Sigmoid colon (tissue), 4 donors: ENCODE data around the gene CRISPLD2.

Experiments used
- POLR2AphosphoS5 ChIP-seq, 4 donors: sonication (generic); formaldehyde crosslinking; IDR thresholded peaks; one replicate each; pipeline ENCODE4 v1.6.1; 2017; ENCODE audit warnings: antibody characterized with exemption in 4 of 4
- TF ChIP-seq, protein P1 (sequence below), 4 experiments: fragments of 450-650 bp in 3 of 4; fragments of 200-600 bp in 1 of 4; IDR thresholded peaks; one replicate each; pipeline ENCODE4 v1.5.1; 2016 to 2019; ENCODE audit warnings: antibody characterized with exemption in 4 of 4, mild to moderate bottlenecking in 3 of 4, moderate library complexity in 2 of 4

GRCh38 chr16:84933774-84934631 lies 114.2 kb downstream of the CRISPLD2 start:
- TF ChIP-seq, protein P1, sequence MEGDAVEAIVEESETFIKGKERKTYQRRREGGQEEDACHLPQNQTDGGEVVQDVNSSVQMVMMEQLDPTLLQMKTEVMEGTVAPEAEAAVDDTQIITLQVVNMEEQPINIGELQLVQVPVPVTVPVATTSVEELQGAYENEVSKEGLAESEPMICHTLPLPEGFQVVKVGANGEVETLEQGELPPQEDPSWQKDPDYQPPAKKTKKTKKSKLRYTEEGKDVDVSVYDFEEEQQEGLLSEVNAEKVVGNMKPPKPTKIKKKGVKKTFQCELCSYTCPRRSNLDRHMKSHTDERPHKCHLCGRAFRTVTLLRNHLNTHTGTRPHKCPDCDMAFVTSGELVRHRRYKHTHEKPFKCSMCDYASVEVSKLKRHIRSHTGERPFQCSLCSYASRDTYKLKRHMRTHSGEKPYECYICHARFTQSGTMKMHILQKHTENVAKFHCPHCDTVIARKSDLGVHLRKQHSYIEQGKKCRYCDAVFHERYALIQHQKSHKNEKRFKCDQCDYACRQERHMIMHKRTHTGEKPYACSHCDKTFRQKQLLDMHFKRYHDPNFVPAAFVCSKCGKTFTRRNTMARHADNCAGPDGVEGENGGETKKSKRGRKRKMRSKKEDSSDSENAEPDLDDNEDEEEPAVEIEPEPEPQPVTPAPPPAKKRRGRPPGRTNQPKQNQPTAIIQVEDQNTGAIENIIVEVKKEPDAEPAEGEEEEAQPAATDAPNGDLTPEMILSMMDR (IDR thresholded peaks at IDR 0.05): no peak
- TF ChIP-seq POLR2AphosphoS5 (IDR thresholded peaks at IDR 0.05): peak in 2 of 4 donors; percentile 26 to 43
